8988T (cell line): ENCODE measurements around the gene DLG2.

Experiments
- DNase-seq: peaks from one replicate; pipeline ENCODE4 v3.0.0; 2011

The DLG2 gene

DNA sequence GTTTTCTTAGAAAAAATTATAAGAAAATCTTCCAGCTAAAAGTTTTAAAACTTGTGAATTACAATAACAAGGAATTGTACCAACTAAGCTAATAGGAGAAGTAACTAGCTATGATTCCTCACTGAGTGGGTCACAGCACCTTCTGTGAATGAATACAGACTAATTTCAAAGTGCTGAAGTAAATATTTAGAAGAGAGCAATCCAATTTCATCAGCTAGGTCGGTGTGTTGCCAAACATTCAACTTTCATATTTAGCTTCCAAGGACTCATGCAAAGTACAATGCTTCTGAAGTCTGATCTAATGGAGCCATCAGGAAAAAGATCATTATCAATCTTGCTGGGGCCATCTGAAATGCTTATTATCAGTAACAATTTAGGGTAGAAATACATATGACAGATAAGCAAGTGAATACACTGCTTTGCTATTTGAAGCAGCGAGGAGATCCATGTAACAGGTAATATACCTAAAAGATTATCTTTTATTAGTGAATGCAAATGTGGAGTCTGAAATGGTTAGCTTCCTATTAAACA lies 1590.4 kb downstream of the DLG2 start:
- no peak for DNase-seq

DNA sequence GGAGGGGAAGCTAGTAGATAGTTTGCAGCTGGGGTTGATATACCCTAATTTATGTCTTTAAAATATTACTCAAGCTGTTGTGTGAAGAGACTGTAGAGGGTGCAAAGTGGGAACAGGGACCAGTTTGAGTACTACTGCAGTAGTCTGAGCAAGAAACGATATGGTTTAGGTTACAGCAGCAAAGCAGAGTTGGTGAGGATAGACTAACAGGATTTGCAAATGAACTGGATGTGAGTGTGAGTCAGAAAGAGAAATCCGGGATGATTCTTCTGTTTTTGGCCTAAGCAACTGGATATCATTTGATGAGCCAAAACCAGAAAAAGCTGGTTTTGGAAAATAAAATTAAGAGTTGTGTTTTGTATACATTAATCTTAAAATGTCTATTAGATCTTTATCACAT lies 1591.5 kb downstream of the DLG2 start:
- DNase-seq, result no peak

DNA sequence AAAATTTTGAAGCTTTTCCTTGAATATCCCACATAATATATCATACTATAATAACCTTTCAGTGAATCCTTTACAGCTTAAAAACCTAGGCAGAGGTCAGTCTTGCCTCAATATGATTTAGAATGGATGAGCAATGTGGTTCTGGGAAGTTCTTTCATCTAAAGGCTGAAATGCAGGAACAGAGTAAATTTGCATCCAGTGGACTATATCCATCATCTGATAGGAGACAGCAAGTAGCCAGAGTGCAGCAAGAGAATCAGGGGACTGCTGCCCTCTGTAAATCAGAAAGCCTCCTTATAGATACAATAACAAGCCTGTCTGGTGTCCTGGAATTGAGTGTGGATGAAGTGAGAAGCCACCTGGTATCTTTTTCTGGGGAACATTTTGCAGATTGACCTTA lies 1592.7 kb downstream of the DLG2 start:
- DNase-seq, result no peak

DNA sequence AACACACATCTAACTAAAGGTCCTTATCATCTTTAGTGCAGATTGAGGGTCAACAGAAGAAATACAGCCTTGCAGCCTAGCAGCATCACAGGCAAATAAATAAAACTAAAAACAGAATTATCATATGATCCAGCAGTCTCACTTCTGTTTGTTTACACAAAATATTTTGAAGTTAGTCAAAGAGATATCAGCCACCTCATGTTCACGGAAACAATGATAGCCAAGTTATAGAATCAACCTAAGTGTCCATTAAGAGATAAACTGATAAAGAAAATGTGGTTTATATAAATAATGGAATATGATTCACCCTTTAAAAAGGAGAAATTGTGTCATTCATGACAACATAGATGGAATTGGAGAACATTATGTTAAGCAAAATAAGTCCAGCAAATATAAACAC lies 1602.9 kb downstream of the DLG2 start:
- DNase-seq, result no peak

DNA sequence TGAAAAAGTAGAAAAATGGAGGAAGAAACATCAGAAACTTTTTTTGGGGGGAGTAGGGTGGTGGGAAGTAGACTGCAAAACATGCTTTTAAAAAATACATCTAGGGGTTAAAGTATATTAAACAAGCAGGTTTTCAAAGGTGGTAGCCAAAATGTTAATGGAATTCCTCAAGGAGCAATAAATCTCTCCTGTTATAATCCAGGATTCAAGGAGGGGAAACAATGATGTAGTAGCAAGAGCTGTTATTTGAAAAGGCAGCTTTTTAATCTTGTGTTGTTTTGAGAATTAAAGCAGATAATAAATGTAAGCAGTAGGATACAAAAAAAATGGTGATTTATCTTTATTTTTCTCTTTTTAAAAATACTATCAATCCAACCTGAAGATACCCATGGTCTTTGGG lies 1604.4 kb downstream of the DLG2 start:
- no peak for DNase-seq

DNA sequence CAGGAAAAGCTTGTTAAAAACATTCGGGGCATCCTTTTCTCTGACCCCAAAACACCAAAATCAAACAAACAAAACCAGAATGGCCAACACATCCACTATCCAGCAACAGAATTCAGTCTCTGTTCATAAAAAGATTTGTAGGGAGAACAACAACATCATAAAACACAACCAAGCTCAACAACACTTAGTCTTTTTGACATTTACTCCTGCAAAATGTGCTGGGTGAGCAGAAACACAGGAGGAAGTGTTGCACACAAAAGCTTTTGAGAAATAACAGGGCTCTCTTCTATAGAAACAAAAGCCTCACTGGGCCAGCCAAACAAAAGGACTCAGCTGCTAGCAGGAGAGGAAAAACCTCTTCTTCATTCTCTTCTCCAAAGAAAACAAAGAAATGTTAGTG lies 1604.9 kb downstream of the DLG2 start:
- DNase-seq, result no peak

DNA sequence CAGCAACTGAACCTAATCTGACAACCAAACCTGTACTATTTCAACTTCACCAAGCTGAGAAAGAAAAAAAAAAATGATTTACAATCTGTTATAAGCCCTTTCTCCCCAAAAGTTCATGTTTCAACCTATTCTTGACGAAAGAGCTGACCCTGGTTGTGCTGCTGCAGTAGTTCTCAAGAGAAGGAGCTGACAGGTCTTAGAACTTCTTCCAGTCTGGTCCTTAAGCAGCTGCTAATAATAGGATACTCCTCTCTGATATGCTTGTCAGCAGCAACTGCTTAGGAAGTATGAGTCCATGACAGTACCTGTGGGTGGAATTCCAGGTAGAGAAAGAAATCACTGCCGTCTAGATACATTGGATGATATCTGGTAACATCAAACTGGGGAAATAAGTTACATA lies 1605.9 kb downstream of the DLG2 start:
- DNase-seq, result no peak

DNA sequence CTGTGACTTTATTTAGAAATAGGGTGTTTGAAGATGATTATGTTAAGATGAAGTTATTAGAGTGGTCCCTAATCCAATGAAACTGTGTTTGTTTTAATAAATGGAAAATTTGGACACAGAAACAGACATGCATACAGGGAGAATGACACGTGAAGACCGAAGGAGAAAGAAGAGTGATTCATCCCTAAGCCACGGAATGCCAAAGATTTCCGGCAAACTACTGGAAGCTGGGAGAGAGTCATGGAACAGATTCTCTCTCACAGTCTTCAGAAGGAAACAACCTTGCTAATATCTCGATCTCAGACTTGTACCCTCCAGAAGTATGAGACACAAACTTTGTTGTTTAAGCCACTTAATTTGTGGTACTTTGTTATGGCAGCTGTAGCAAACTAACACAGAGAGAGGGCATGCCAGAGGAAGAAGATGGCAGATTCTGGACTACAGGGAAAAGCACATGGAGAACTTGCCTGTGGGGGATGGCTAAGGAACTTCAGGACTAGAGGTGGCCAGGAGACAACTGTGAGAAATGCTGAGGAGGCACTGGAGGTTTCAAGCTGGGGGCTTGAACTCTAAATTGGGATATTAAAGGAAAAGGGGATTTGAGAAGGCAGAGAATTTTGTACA lies 1607.5 kb downstream of the DLG2 start:
- no peak for DNase-seq

DNA sequence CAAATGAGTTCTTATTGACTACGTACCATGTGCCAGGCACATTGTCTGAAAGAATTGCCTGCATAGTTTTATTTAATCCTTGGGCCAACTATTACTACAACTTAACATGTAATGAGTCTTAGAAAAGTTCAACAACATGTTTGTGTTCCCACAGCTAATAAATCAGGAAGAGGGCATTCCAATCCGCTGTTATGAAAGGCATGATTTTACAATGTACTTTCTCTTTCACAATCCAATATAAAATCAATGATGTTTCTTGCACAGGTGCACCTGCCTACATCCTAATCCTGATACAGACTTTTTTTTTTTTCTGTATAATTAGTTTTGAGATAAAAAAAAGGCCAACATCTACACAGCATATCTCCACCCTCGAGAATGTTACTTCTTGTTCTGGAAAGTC lies 1612.6 kb downstream of the DLG2 start:
- no peak for DNase-seq

DNA sequence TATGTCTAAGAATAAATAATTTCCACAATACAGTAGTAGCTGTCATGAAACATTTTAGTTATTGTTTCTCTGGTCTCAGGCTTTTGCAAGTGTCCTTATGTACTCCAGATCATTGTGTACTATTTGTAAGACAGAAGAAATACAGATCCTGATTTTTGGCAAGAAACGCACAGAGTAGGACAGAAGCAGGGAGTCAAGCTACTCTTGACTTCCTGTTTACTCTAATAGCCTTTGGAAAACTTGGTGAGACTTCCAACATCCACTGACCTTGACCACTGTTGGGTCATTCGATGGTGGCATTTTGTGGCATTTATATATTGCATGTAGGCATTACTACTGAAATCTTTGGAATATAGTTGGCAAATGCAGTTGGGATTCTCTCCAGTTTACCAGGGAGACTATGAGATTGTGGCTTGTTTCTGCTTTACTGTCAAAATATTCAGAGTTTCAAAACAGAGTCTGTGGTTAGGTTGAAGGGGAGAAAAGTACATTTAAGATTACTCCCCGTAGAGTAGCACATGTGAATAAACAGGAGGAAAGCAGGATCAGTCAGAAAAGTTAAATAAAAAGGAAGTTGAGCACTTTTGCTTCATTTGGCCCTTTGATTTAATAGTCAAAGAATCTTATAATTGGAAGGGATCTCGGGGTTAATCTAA lies 1614.8 kb downstream of the DLG2 start:
- no peak for DNase-seq

DNA sequence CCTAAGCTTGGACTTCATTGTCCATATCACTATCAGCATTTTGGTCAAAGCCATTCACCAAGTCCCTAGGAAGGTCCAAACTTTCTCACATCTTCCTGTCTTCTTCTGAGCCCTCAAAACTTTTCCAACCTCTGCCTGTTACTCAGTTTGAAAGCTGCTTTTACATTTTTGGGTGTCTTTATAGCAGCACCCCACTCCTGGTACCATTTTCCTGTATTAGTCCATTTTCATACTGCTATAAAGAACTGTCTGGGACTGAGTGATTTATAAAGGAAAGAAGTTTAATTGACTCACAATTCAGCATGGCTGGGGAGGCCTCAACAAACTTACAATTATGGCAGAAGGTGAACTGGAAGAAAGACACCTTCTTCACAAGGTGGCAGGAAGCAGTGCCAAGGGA lies 1624.0 kb downstream of the DLG2 start:
- no peak for DNase-seq

DNA sequence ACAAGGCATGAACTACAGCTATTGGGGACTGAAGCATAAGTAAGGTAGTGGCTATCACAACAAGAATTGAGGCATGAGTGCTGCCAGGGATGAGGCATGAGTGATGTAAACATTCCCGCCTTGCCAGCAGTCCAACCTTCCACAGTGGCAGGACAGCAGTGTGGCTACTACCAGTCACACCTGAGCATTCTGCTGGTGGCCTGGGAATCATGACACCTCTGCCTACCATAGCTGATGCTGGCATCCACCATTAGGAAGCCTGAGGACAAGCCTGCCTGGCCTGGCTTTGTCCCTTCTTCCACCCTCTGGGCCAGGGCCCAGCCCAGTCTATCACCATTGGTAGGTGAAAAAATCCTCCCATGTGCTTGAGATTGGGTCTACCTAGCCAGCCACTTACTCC lies 1628.2 kb downstream of the DLG2 start:
- DNase-seq, result no peak

DNA sequence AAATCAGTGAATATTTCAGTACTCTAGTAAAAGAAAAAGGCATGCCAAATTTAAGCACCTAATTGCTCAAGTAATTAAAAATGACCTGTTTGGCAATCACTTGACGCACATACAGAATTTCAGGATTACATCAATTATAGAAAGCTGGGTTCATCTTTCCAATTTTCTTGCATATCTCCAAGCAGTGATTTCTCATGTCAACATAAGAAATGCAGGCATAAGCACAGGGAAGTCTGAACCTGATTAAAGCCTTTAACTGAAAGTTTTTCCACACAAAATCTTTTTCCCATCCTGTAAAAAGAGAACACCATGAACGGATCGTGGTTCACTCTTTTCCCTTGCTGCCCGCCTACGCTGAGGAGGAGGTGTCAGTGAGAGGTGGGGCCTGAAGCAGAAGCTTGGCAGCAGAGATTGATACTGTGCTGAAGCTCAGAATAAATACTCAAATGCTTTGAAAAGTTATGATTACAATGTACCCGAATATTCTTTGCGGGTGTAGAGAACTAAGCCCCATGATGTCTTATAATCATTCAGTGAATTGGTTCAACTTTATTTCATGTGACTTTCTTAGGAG lies 1636.9 kb downstream of the DLG2 start:
- no peak for DNase-seq

DNA sequence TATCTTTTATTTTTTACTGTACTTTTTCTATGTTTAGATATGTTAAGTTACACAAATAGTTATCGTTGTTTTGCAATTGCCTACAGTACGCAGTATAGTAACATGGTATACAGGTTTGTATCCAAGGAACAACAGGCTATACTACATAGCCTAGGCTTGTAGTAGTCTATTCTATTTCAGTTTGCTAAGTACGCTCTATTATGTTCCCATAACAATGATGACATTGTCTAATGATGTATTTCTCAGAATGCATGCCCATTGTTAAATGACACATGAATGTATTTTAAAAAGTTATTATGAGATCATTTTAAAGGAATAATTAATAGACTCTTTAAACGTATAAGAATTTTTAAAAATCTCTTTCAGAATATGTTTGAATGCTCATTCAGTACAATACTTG lies 1644.3 kb downstream of the DLG2 start:
- no peak for DNase-seq

DNA sequence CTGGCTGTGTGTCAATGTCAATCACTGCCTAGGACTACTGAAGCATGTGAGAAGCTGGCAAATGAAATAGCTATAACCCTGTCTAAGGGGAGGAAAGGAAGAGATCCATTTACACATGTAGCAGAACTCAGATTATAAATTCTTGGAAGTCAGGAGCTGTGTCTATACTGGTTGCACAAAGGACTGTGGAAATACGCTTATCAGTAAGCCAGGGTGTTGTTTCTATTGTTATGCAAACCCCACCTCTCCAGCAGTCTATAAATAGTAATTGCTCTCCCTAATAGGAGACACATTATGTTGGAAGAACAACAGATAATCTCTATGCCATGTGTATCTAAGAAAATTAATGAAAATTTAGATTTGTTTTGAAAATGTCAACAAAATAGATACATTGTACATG lies 1647.6 kb downstream of the DLG2 start:
- no peak for DNase-seq

DNA sequence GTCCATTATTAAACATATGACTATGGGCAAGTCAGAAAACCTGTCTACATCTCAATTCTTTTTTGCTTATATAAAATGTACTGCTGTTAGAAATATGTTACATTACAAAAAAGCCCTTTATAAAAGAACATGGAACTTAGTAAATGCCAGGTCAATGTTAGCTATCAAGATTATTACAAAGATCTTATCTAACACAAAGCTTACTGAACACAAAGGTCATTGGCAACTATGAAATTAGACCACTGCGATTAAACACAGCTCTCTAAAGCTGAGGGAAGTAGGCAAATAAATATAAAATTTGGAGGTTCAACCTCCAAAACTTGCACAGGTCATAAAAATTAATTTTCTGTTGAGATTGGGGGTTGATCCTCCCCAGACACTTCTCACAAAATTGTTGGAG lies 1648.2 kb downstream of the DLG2 start:
- DNase-seq, result no peak

DNA sequence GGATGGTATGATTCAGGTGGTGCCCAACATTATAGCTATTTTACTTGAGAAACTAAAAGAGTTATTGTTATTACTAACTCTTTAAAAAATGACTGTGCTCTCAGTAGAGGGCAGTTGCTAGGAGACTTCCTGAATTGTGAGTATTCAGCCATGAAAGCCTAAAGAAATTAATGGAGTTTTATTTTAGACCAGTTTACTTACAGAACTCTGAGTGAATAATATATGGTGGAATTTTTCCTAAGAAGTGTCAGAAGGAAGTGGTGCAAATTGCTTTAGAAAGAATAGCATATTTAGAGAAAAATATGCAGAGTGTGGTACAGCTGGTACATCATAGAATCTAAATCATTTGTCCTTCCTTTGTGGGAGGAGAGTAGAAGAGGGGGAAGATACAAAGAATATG lies 1651.1 kb downstream of the DLG2 start:
- no peak for DNase-seq

DNA sequence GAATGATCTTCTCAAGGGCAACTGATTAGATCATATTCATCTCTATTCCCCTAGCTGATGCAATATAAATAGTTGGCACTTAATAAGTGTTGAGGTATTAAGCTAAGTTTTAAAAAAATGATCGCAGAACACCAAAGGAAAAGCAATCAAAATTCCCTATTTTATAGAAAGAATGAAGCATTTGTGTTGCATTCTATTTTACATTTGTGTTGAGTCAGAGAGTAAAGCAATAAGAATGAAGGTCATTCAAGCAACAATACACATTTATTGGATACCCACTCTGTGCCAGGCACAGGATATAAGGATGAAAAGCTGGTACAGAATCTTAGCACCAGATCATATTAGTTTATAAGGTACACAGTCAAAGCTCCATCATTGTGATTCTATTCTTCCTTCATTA lies 1654.6 kb downstream of the DLG2 start:
- DNase-seq, result no peak

DNA sequence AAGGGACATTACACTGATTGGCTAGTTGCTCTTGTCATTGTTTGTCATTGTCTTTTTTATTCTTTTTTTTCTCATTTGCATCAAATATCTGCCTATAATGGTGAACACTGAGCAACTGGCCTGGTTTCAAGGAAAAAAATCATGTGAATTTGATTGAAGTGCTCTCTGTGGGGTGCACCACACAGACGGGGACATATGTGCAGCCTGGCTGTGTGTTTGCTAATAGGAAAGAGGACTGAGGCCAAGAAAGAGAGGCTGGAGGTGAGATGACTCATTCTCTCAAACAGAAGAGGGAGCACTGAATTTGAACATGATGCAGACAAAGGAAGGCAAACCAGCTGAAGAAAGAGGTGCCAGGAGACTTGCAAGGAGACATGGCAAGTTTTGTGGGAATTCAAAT lies 1656.1 kb downstream of the DLG2 start:
- no peak for DNase-seq

DNA sequence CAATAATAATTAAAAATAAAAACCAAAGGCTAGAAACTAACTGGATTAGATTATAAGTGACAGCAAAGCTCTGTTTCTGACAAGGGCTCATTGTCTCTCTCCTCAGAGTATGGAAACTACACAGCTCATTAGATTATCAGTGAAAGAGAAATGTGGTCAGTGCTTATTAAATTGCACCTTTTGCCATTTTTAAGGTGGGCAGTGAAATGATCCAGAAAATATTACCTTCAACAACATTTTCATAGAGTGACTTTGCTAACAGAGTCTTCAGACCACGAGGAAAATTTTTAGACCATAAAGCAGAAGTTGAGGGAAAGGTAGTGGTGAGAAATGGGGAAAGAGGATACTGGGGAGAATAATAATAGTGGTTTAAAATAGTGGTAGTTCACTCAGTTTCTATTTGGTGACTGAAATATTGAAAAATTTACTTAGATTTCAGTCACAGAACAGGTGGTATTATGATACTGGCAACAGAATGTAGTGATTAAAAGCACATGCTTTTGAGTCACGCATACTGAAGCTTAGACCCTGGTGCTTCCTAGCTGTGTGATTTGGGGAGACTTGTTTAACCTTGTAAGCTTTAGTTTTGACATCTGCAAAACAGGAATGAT lies 1657.0 kb downstream of the DLG2 start:
- DNase-seq, result no peak

DNA sequence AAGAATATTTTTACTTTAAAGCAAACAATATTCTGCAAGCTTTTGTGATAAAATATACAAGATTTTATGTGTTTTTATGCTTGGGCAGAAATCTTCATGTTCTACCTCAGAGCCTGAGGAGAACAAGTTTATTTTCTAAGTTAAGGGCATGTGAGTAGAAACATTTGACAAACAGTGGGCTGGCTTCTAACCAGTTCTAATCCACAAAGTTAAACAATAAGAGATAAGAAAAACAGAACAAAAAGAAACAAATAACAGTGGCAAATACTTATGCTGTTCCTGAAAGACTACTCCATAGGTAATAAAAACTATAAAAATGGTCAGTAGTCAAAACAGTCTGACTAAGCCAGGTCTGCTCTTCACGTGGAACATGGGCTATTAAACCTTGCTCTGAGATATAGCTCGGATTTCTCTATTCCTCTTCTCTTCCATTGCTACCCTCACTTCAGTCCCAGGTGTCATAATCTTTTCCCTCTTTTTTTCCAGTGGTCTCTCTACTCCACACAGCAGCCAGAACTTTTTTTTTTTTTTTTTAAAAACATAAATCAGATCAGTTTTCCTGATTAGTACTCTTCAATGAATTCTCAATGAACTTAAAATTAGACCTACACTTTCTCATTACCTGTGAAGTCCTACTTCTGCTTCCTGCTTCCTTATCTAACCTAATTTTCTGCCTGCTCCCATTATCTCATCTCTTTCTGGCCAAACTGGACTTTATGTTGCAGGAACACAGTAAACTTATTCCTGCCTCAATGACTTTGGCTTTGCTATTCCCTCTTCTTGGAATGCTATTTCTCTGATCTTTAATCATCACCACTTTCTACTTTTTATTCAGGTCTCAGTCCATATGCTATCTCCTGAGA lies 1669.9 kb downstream of the DLG2 start:
- DNase-seq, result no peak

DNA sequence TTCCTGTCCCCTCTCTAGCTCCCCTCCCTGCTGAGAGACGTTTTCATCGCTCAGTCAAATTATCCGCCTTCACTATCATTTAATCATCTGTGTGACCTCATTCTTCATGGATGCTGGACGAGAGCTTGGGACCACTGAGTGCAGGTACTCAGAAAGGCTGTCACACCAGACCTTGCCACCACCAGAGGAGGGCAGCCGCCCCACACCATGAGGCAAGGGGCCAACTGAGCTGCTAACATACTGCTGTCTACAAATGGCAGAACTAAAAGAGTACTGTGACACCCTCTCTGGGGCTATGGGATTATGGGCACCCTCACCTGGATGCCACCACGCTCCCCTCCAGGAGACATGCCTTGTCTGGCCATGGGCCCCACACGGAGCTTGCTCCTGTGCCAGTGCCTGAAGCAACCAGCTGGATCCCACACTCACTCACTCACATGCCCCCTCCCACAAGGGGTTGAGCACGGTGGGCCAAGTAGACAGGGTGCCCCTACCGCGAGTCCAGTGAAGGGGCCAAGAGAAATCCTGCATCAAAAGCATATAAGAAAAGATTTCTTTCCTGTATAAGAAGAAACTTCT lies 1670.9 kb downstream of the DLG2 start:
- DNase-seq, result no peak

DNA sequence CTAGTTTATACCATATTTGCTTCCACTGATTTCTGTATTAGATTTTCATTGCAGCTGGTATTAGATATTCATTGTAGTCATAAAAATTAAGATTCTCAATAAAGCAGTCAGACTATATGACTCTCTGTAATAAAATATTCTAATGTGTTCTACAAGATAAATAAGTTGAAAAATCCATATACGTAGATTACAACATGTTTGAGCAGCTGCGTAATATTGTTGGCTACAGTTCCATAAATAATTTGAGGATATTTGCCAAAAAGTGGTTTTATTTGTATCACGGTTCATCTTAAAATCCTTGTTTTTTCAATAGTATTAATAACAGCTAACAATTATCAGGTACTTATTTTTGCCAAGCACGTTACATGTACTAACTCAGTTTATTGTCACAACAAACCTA lies 1672.4 kb downstream of the DLG2 start:
- DNase-seq, result no peak
